Suppressor macrophage treated with lipopolysaccharide for 4 hours (primary cell): ENCODE data around the gene MYOM3.

Source experiments
- DNase-seq: peaks from one replicate; pipeline ENCODE4 v3.0.0-alpha.2; 2020

MYOM3 gene

GRCh38 chr1:24111996-24112779 lies at the start of gene MYOM3:
TSS of gene MYOM3 (minus strand) at chr1:24112135. CDS start at chr1:24108636, 3,499 bp downstream.
- DNase-seq = peak; percentile 42

- DNase-seq = no peak
Observed at GRCh38 chr1:24161270-24161669, 49.3 kb upstream of the MYOM3 start.

GRCh38 chr1:24159366-24159765 lies 47.4 kb upstream of the MYOM3 start:
- DNase-seq = no peak

- DNase-seq = no peak
Observed at GRCh38 chr1:24157918-24158481, 46.1 kb upstream of the MYOM3 start.

- DNase-seq = no peak
Observed at GRCh38 chr1:24156542-24157260, 44.8 kb upstream of the MYOM3 start.

GRCh38 chr1:24155011-24155782 lies 43.3 kb upstream of the MYOM3 start:
- no peak for DNase-seq

GRCh38 chr1:24154215-24154614 lies 42.3 kb upstream of the MYOM3 start:
- no peak for DNase-seq

GRCh38 chr1:24152631-24153494 lies 40.9 kb upstream of the MYOM3 start:
- no peak for DNase-seq

- no peak for DNase-seq
Observed at GRCh38 chr1:24151175-24151533, 39.2 kb upstream of the MYOM3 start.

- peak; percentile 84 for DNase-seq
Observed at GRCh38 chr1:24150234-24151174, 38.6 kb upstream of the MYOM3 start.

- peak; percentile 76 for DNase-seq
Observed at GRCh38 chr1:24149866-24150233, 37.9 kb upstream of the MYOM3 start.

- DNase-seq = no peak
Observed at GRCh38 chr1:24147816-24148215, 35.9 kb upstream of the MYOM3 start.

GRCh38 chr1:24147194-24147593 lies 35.3 kb upstream of the MYOM3 start:
- DNase-seq = no peak

GRCh38 chr1:24142546-24143534 lies 30.9 kb upstream of the MYOM3 start, which contains the start of gene IL22RA1:
TSS of gene IL22RA1 (minus strand) at chr1:24143140. CDS start at chr1:24143082, 58 bp downstream.
- no peak for DNase-seq

GRCh38 chr1:24141311-24141997 lies 29.5 kb upstream of the MYOM3 start:
- no peak for DNase-seq

GRCh38 chr1:24140741-24141181 lies 28.8 kb upstream of the MYOM3 start:
- no peak for DNase-seq

GRCh38 chr1:24139841-24140425 lies 28.0 kb upstream of the MYOM3 start:
- DNase-seq = peak; percentile 36

- DNase-seq = no peak
Observed at GRCh38 chr1:24139222-24139489, 27.2 kb upstream of the MYOM3 start.
